HL-60 (cell line): ENCODE results near the gene NRXN3.

Source experiments
- DNase-seq, 2 experiments: peaks; one replicate each; pipeline ENCODE4 v3.0.0-alpha.2; 2010 to 2020; ENCODE audit warnings: low read depth in 1 of 2, low spot score in 1 of 2
- H3K27ac ChIP-seq: fragments of 250-450 bp; sonication (Bioruptor Pico); replicated peaks from 2 replicates; pipeline ENCODE4 v1.5.1; 2020; ENCODE audit warnings: mild to moderate bottlenecking, moderate library complexity
- H3K27me3 ChIP-seq: fragments of 250-450 bp; sonication (Bioruptor Pico); 2 replicates; pipeline ENCODE4 v1.5.1; 2021; ENCODE audit warnings: mild to moderate bottlenecking, moderate library complexity; ENCODE audit not compliant: insufficient read depth, poor library complexity, severe bottlenecking
- H3K4me3 ChIP-seq: replicated peaks from 2 replicates; pipeline ENCODE4 v1.5.1; 2011; ENCODE audit warnings: mild to moderate bottlenecking, control low read depth, low read length; ENCODE audit not compliant: insufficient read depth
- GABPA ChIP-seq: IDR thresholded peaks from 2 replicates; pipeline ENCODE4 v1.6.1; 2012; ENCODE audit warnings: low read depth
- POLR2AphosphoS5 ChIP-seq: IDR thresholded peaks from 2 replicates; pipeline ENCODE4 v1.6.1; 2012; ENCODE audit warnings: low read depth
- SPI1 ChIP-seq: IDR thresholded peaks from 2 replicates; pipeline ENCODE4 v1.6.1; 2012; ENCODE audit warnings: low read depth, mild to moderate bottlenecking, borderline replicate concordance
- TF ChIP-seq, protein P1 (sequence below): IDR thresholded peaks from one replicate; pipeline ENCODE4 v1.5.1; 2011; ENCODE audit warnings: low read length, control low read depth, inconsistent platforms; ENCODE audit not compliant: insufficient read depth
- TF ChIP-seq, protein P2 (sequence below): IDR thresholded peaks from 2 replicates; pipeline ENCODE4 v1.6.1; 2012; ENCODE audit warnings: low read depth; ENCODE audit not compliant: insufficient replicate concordance

The NRXN3 gene

DNA sequence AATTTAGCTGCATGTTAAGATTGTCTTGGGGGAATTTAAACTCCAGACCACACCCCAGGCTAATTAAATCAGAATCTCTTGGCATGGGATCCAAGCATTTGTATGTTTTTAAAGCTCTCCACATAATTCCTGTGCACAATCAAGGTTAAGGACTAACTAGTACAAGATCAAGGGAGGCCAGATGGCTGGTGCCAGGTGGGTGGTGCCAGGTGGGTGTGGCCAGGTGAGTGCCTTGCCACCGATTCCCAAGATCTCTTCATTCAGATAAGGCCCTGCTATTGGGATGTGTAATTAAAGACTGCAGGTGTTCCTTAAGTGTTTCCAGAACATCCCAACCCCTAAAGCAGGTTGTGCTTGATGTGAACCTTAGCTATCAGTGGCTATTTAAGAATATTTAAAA lies 75.1 kb downstream of the NRXN3 start:
- DNase-seq = no peak
- Histone ChIP-seq H3K27me3 (no peaks in the 10 kb centered on the region), H3K27ac (no peak overlapping the region), H3K4me3 (no peak overlapping the region)
- TF ChIP-seq, protein P1, sequence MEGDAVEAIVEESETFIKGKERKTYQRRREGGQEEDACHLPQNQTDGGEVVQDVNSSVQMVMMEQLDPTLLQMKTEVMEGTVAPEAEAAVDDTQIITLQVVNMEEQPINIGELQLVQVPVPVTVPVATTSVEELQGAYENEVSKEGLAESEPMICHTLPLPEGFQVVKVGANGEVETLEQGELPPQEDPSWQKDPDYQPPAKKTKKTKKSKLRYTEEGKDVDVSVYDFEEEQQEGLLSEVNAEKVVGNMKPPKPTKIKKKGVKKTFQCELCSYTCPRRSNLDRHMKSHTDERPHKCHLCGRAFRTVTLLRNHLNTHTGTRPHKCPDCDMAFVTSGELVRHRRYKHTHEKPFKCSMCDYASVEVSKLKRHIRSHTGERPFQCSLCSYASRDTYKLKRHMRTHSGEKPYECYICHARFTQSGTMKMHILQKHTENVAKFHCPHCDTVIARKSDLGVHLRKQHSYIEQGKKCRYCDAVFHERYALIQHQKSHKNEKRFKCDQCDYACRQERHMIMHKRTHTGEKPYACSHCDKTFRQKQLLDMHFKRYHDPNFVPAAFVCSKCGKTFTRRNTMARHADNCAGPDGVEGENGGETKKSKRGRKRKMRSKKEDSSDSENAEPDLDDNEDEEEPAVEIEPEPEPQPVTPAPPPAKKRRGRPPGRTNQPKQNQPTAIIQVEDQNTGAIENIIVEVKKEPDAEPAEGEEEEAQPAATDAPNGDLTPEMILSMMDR = no peak
- TF ChIP-seq GABPA = no peak
- no peak for TF ChIP-seq SPI1
- no peak for TF ChIP-seq POLR2AphosphoS5
- TF ChIP-seq, protein P2, sequence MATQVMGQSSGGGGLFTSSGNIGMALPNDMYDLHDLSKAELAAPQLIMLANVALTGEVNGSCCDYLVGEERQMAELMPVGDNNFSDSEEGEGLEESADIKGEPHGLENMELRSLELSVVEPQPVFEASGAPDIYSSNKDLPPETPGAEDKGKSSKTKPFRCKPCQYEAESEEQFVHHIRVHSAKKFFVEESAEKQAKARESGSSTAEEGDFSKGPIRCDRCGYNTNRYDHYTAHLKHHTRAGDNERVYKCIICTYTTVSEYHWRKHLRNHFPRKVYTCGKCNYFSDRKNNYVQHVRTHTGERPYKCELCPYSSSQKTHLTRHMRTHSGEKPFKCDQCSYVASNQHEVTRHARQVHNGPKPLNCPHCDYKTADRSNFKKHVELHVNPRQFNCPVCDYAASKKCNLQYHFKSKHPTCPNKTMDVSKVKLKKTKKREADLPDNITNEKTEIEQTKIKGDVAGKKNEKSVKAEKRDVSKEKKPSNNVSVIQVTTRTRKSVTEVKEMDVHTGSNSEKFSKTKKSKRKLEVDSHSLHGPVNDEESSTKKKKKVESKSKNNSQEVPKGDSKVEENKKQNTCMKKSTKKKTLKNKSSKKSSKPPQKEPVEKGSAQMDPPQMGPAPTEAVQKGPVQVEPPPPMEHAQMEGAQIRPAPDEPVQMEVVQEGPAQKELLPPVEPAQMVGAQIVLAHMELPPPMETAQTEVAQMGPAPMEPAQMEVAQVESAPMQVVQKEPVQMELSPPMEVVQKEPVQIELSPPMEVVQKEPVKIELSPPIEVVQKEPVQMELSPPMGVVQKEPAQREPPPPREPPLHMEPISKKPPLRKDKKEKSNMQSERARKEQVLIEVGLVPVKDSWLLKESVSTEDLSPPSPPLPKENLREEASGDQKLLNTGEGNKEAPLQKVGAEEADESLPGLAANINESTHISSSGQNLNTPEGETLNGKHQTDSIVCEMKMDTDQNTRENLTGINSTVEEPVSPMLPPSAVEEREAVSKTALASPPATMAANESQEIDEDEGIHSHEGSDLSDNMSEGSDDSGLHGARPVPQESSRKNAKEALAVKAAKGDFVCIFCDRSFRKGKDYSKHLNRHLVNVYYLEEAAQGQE = no peak

DNA sequence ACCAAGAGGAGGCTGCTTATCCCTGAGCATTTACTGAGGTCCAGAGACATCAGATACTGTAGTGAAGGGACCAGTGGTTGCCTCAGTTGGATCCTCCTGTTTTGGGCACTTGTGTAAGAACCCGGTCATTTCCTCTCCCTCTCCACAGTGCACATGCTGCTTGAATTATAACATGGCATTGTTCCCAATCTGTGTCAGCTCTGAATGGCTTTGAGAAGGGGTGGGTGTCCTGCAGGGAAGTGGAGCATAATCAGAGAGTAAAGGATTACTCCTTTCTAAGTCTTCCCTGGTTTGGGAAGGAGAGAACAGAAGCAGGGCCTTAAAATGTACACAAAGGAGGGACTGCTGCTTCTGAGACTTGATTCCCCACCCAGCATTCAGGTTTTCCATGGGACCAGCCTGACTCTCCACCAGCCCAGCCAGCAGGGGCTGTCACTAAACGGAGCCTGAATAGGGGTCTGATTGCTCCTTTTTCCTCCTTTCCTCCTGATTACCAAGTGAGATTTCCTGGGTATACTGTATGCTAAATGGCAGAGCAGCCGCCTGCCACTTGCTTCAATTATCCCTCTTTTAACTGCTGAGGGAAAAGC lies 78.4 kb downstream of the NRXN3 start:
- no peak for DNase-seq
- no peak overlapping the region for H3K4me3 ChIP-seq
- TF ChIP-seq, protein P1 = no peak
- TF ChIP-seq GABPA (no peak), POLR2AphosphoS5 (no peak), SPI1 (no peak)
- TF ChIP-seq, protein P2 = no peak

DNA sequence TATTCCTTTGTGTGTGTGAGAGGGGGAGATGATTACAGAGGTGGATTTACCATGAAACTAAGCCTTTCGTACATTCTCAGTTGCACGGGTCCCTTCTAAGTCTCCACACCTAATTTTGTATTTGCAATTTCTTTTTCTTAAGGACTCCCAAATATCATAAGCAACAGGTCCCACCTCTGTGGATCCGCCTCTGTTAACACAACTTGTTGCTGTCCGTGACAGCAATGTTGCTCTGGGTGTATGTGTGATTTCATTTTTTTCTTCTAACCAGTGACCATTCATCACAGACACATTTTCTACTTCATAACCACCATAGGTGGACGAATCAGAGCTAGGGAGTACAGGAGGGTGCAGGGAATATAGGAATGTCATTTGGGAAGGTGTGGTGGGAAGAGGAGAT lies 81.1 kb downstream of the NRXN3 start:
- no peak for DNase-seq
- H3K27me3 ChIP-seq = no peaks in the 10 kb centered on the region

More for the DNA sequence above, 78.4 kb downstream of the NRXN3 start:
- H3K27ac ChIP-seq = no peak overlapping the region
- H3K27me3 ChIP-seq = no peaks in the 10 kb centered on the region

More for the DNA sequence above, 81.1 kb downstream of the NRXN3 start:
- H3K27ac ChIP-seq = no peak overlapping the region
- TF ChIP-seq GABPA (no peak), POLR2AphosphoS5 (no peak), SPI1 (no peak)
- TF ChIP-seq, protein P1 = no peak
- TF ChIP-seq, protein P2 = no peak
- no peak overlapping the region for H3K4me3 ChIP-seq
